Stimulated activated CD8-positive, alpha-beta memory T cell treated with anti-CD3 and anti-CD28 coated beads, Interleukin-4, amount 100 ng/mL, for 24 hours (primary cell): ENCODE data around the gene KYNU.
A peak's percentile ranks its signal among the peaks of the same experiment; 100 is the strongest.
"Not testable (repeated sequence)": the region's sequence is repeated elsewhere in the genome, so short reads cannot be mapped to it uniquely, and the experiment has no call there.

Source experiments
- DNase-seq: peaks from one replicate; pipeline ENCODE4 v3.0.0-alpha.2; 2020; ENCODE audit warnings: low read depth

Gene KYNU

GRCh38 chr2:143026411-143027054 is 149.1 kb downstream of the KYNU start:
- no peak for DNase-seq

DNA sequence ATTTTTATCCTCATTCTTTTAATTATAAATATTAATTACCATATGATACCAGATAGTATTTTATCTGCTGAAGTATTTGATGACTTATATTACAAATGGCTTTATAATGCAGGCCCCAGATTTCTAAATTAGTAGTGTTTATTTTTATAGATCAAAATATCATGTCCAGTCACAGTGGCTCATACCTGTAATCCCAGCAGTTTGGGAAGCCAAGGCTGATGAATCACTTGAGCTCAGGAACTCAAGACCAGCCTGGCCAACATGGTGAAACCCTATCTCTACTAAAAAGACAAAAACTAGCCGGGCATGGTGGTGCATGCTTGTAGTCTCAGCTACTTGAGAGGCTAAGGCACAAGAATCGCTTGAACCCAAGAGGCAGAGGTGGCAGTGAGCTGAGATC is 151.7 kb downstream of the KYNU start:
- no peak for DNase-seq

DNA sequence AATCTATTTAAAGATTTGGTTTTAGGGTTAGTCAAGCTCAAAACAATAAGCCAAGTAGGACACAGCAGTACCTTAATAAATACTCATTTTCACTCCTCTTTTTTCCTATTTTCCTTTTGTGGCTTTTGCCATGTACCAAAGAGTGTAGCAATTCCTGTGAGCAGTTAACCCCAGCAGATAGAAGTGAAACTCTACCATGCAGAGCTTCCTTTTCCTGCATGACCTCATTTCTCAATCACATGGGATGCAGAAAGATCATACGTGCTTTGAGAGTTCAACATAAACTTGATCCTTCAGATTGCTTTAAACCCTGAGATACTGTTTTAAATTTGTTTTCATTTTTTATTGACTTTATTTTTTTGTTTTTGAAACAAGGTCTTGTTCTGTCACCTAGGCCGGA is 152.7 kb downstream of the KYNU start:
- no peak for DNase-seq

DNA sequence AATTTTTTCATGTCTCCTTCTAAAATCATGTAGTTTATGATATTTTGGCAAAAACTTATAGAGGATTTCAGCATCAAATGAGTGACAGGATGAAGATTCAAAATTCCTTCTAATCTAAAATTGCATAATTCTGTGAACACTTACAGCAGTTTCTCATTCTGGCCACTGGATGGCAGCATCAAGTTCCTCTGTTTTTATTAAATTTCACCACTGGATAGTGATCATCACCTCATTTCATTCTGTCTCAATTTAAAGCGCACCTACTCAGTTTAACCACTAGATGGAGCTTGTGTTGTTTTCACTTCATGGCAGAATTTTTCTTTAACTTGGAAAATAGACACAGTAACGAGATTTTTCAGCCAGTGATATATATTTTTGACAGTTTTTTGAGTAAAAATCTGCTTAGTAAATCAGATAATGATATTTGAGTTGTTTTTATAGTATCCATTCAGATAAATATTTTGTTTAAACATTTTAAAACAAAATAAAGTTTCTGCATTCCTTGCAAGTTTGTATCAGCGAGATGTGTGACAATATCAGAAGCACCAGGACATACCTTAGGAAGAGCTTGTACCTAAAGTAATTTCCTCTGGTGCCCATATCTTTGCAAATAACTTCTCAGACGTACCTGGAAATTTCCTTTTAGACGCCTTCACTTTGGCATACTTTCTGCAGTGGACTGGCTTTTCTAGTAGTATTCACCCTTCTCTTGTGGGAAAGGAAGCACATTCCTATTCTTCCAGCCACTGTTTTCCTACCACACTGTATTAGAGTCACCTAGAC is 157.0 kb downstream of the KYNU start:
- peak; percentile 17 for DNase-seq

GRCh38 chr2:143051465-143051864 is 174.0 kb downstream of the KYNU start:
- no peak for DNase-seq

DNA sequence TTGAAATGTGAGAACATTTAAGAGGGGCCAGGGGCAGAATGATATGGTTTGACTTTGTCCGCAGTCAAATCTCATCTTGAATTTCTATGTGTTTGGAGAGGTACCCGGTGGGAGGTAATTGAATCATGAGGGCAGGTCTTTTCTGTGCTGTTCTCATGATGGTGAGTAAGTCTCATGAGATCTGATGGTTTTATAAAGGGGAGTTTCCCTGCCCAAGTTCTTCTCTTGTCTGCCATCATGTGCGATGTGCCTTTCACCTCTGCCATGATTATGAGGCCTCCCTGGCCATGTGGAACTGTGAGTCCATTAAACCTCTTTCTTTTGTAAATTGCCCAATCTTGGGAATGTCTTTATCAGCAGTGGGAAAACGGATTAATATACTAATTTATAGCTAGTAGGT is 176.0 kb downstream of the KYNU start:
- not testable (repeated sequence) for DNase-seq

- DNase-seq: no peak
Measured at GRCh38 chr2:143056550-143056949, 179.1 kb downstream of the KYNU start.

DNA sequence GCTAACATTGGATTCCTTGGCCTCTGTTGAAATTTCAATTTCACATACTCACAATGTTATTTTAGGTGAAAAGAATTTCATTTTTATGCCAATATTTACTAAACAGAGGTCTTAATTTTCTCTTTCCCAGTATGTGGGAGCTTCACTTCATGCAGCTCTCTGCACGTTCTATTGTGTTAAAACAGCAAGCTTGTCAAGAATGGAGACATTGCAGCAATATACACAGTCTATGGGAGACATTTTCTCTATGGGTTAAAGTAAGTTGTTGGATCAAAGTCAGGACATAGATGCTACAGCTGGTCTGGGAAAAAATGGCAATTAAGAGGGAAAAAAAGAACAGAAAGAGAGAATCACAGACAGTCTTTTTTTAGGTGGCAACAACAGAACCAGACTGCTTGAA is 181.4 kb downstream of the KYNU start:
- DNase-seq: no peak

DNA sequence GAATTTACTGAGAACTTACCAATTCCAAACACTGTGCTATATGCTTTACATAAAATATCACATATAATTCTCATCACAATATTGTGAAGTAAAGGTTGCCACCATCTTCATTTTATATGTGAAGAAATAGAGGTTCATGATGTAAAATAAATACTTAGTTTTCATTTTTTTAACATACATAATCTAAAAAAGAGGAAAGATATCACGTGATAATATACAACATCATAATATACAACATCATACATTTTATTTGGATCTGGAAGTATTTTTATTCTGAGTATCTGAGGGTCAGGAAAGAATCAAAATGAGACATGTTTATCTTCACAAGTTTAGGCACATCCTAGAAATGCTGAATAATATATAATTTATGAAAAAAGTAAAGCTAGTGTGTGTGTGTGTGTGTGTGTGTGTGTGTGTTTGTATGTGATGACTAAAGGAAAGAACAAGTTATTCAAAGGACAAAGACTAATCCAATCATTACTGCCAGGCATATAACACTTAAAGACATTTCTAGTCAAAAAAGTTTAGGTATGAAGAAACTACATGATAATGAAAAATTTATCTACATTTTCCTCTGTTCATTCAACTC is 186.2 kb downstream of the KYNU start:
- DNase-seq: no peak

DNA sequence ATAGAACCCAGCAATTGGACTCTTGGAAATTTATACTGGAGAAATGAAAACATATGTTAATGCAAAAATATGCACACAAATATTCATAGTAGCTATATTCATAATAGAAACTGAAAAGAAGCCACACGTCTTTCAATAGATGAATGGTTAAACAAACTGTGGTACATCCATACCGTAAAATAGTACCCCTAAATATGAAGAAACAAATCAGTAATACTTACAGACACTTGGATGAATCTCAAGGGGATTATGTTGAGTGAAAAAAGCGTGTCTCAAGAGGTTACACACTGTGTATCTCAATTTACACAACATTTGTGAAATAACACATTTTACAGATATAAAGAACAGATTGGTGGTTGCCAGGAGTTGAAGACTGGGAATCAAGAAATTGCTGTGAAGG is 190.6 kb downstream of the KYNU start:
- no peak for DNase-seq

- DNase-seq: no peak
Measured at GRCh38 chr2:143068509-143068908, 191.0 kb downstream of the KYNU start.

DNA sequence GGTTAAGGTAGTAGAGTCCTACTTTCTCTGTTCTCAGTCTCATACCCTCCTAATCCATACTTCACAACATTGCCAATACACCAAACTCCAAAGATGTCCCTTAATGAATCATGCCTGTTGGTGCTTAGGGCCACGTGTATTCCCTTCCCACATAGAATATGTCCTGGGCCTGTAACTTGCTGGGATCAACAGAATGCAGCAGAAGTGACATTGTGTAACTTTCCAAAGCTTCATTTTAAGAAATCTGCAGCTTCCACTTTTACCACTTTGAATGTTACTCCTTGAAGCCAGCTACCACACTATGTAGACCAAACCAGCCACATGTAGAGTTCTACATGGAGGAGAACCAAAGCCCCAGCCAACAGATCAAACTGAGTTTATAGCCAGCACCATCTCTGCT is 193.2 kb downstream of the KYNU start:
- no peak for DNase-seq

GRCh38 chr2:143071185-143071876 is 193.9 kb downstream of the KYNU start:
- no peak for DNase-seq

DNA sequence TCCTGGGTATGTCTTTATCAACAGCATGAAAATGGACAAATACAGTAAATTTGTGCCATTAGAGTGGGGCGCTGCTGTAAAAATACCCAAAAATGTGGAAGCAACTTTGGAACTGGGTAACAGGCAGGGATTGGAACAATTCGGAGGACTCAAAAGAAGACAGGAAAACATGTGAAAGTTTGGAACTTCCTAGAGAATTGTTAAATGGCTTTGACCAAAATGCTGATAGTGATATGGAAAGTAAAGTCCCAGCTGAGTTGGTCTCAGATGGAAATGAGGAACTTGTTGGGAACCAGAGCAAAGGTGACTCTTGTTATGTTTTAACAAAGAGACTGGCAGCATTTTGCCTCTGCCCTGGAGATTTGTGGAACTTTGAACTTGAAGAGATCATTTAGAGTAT is 197.4 kb downstream of the KYNU start:
- not testable (repeated sequence) for DNase-seq

DNA sequence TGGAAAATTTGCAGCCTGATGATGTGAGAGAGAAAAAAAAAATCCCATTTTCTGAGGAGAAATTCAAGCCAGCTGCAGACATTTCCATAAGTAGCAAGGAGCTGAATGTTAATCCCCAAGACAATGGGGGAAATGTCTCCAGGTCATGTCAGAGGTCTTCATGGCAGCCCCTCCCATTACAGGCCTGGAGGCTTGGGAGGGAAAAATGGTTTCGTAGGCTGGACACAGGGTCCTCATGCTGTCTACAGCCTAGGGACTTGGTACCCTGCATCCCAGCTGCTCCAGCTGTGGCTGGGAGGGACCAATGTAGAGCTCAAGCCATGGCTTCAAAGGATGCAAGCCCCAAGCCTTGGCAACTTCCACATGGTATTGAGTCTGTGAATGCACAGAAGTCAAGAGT is 198.2 kb downstream of the KYNU start:
- DNase-seq: no peak

GRCh38 chr2:143078104-143078503 is 200.6 kb downstream of the KYNU start:
- no peak for DNase-seq

DNA sequence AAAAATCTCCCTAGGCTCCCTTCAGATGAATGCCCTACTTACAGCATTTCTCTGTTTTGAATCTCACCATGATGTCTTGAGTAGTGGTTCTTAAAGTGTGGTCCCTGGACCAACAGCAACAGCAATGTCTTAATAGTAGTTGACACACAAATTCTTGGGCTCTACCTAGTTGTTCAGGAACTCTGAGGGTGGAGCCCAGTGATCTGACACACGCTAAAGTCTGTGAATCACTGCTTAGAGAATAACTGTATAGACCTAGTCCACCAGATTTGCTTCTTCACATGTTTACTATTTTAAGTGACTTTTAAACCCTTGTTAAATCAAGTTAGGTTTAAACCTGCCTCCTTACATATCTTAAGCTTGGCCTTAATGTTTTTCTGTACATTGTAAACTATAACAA is 204.2 kb downstream of the KYNU start:
- no peak for DNase-seq

GRCh38 chr2:143083636-143084035 is 206.2 kb downstream of the KYNU start:
- no peak for DNase-seq

- no peak for DNase-seq
Measured at GRCh38 chr2:143084462-143084861, 207.0 kb downstream of the KYNU start.

- no peak for DNase-seq
Measured at GRCh38 chr2:143085125-143085784, 207.8 kb downstream of the KYNU start.

GRCh38 chr2:143087033-143087432 is 209.6 kb downstream of the KYNU start:
- no peak for DNase-seq

- DNase-seq: no peak
Measured at GRCh38 chr2:143088388-143088787, 210.9 kb downstream of the KYNU start.
